ENCODE results near the gene ATF5.
"Not testable (repeated sequence)": the region's sequence is repeated elsewhere in the genome, so short reads cannot be mapped to it uniquely, and the experiment has no call there.

The ATF5 gene

GRCh38 chr19:49944567-49944966, 15.6 kb downstream of the ATF5 start:
- not testable (repeated sequence) for H3K27me3 ChIP-seq (ENCODE audit: control insufficient read depth, insufficient read depth, low read length); H3K9ac ChIP-seq (ENCODE audit: low read depth, low read length); H3K36me3 ChIP-seq (ENCODE audit: control insufficient read depth, insufficient read depth, low read length); H3K9me3 ChIP-seq (ENCODE audit: control insufficient read depth, insufficient read depth, low read length); H3K4me1 ChIP-seq (ENCODE audit: control insufficient read depth, insufficient read depth, low read length); H3K4me3 ChIP-seq (ENCODE audit: low read depth, low read length)

- no peak overlapping the region for H3K4me3 ChIP-seq (ENCODE audit: low read depth, low read length)
- no peaks in the 10 kb centered on the region for H3K4me1 ChIP-seq (ENCODE audit: control insufficient read depth, insufficient read depth, low read length)
- H3K27me3 ChIP-seq (ENCODE audit: control insufficient read depth, insufficient read depth, low read length) = no peaks in the 10 kb centered on the region
- H3K36me3 ChIP-seq (ENCODE audit: control insufficient read depth, insufficient read depth, low read length) = no peaks in the 10 kb centered on the region
- no peaks in the 10 kb centered on the region for H3K9me3 ChIP-seq (ENCODE audit: control insufficient read depth, insufficient read depth, low read length)
- H3K9ac ChIP-seq (ENCODE audit: low read depth, low read length) = no peak overlapping the region
Measured at GRCh38 chr19:49946415-49946814, 17.4 kb downstream of the ATF5 start.

- Histone ChIP-seq H3K9me3 (ENCODE audit: control insufficient read depth, insufficient read depth, low read length) (no peaks in the 10 kb centered on the region), H3K4me1 (ENCODE audit: control insufficient read depth, insufficient read depth, low read length) (peaks cover 12% of the 10 kb centered on the region), H3K4me3 (ENCODE audit: low read depth, low read length) (no peak overlapping the region), H3K9ac (ENCODE audit: low read depth, low read length) (no peak overlapping the region), H3K36me3 (ENCODE audit: control insufficient read depth, insufficient read depth, low read length) (no peaks in the 10 kb centered on the region), H3K27me3 (ENCODE audit: control insufficient read depth, insufficient read depth, low read length) (no peaks in the 10 kb centered on the region)
Measured at GRCh38 chr19:49949742-49950589, 21.0 kb downstream of the ATF5 start.

DNA sequence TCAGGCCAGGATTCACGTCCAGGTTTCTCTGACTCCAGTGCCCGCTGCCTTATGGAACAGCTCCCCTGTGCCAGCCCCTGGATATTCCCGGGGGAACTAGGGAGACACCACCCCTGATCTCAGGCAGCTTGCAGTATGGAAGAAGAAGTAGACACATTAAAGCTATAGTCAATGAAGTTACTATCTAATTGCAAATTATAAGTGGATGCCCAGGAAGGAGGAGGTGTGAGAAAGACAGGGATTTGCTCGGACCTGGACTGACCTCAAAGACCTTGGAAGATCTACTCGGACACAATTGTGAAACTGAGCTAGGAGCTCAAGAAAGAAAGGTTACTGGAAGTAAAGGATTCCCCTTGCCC, 21.6 kb downstream of the ATF5 start:
- no peaks in the 10 kb centered on the region for H3K27me3 ChIP-seq (ENCODE audit: control insufficient read depth, insufficient read depth, low read length)
- H3K4me3 ChIP-seq (ENCODE audit: low read depth, low read length) = no peak overlapping the region
- H3K4me1 ChIP-seq (ENCODE audit: control insufficient read depth, insufficient read depth, low read length) = peaks cover 12% of the 10 kb centered on the region
- no peaks in the 10 kb centered on the region for H3K36me3 ChIP-seq (ENCODE audit: control insufficient read depth, insufficient read depth, low read length)
- no peaks in the 10 kb centered on the region for H3K9me3 ChIP-seq (ENCODE audit: control insufficient read depth, insufficient read depth, low read length)
- H3K9ac ChIP-seq (ENCODE audit: low read depth, low read length) = no peak overlapping the region

GRCh38 chr19:49950956-49951526, 22.0 kb downstream of the ATF5 start:
- H3K36me3 ChIP-seq (ENCODE audit: control insufficient read depth, insufficient read depth, low read length) = no peaks in the 10 kb centered on the region
- peaks cover 14% of the 10 kb centered on the region for H3K4me1 ChIP-seq (ENCODE audit: control insufficient read depth, insufficient read depth, low read length)
- no peaks in the 10 kb centered on the region for H3K9me3 ChIP-seq (ENCODE audit: control insufficient read depth, insufficient read depth, low read length)
- H3K9ac ChIP-seq (ENCODE audit: low read depth, low read length) = no peak overlapping the region
- H3K4me3 ChIP-seq (ENCODE audit: low read depth, low read length) = no peak overlapping the region
- H3K27me3 ChIP-seq (ENCODE audit: control insufficient read depth, insufficient read depth, low read length) = no peaks in the 10 kb centered on the region

- no peak overlapping the region for H3K9ac ChIP-seq (ENCODE audit: low read depth, low read length)
- peaks cover 18% of the 10 kb centered on the region for H3K4me1 ChIP-seq (ENCODE audit: control insufficient read depth, insufficient read depth, low read length)
- no peaks in the 10 kb centered on the region for H3K9me3 ChIP-seq (ENCODE audit: control insufficient read depth, insufficient read depth, low read length)
- H3K27me3 ChIP-seq (ENCODE audit: control insufficient read depth, insufficient read depth, low read length) = no peaks in the 10 kb centered on the region
- no peaks in the 10 kb centered on the region for H3K36me3 ChIP-seq (ENCODE audit: control insufficient read depth, insufficient read depth, low read length)
- no peak overlapping the region for H3K4me3 ChIP-seq (ENCODE audit: low read depth, low read length)
Measured at GRCh38 chr19:49951806-49952478, 22.9 kb downstream of the ATF5 start.

- peaks cover 20% of the 10 kb centered on the region for H3K4me1 ChIP-seq (ENCODE audit: control insufficient read depth, insufficient read depth, low read length)
- H3K36me3 ChIP-seq (ENCODE audit: control insufficient read depth, insufficient read depth, low read length) = no peaks in the 10 kb centered on the region
Measured at GRCh38 chr19:49952479-49952836, 23.5 kb downstream of the ATF5 start.

GRCh38 chr19:49952906-49953305, 23.9 kb downstream of the ATF5 start:
- Histone ChIP-seq H3K27me3 (ENCODE audit: control insufficient read depth, insufficient read depth, low read length) (no peaks in the 10 kb centered on the region), H3K4me3 (ENCODE audit: low read depth, low read length) (no peak overlapping the region), H3K9me3 (ENCODE audit: control insufficient read depth, insufficient read depth, low read length) (no peaks in the 10 kb centered on the region), H3K4me1 (ENCODE audit: control insufficient read depth, insufficient read depth, low read length) (peaks cover 20% of the 10 kb centered on the region), H3K9ac (ENCODE audit: low read depth, low read length) (no peak overlapping the region), H3K36me3 (ENCODE audit: control insufficient read depth, insufficient read depth, low read length) (no peaks in the 10 kb centered on the region)

More at GRCh38 chr19:49952479-49952836, 23.5 kb downstream of the ATF5 start:
- H3K9ac ChIP-seq (ENCODE audit: low read depth, low read length) = no peak overlapping the region
- no peaks in the 10 kb centered on the region for H3K27me3 ChIP-seq (ENCODE audit: control insufficient read depth, insufficient read depth, low read length)
- H3K9me3 ChIP-seq (ENCODE audit: control insufficient read depth, insufficient read depth, low read length) = no peaks in the 10 kb centered on the region
- no peak overlapping the region for H3K4me3 ChIP-seq (ENCODE audit: low read depth, low read length)

- Histone ChIP-seq H3K9me3 (ENCODE audit: control insufficient read depth, insufficient read depth, low read length) (no peaks in the 10 kb centered on the region), H3K9ac (ENCODE audit: low read depth, low read length) (no peak overlapping the region), H3K36me3 (ENCODE audit: control insufficient read depth, insufficient read depth, low read length) (no peaks in the 10 kb centered on the region), H3K4me3 (ENCODE audit: low read depth, low read length) (no peak overlapping the region), H3K4me1 (ENCODE audit: control insufficient read depth, insufficient read depth, low read length) (peaks cover 20% of the 10 kb centered on the region), H3K27me3 (ENCODE audit: control insufficient read depth, insufficient read depth, low read length) (no peaks in the 10 kb centered on the region)
Measured at GRCh38 chr19:49953416-49953815, 24.4 kb downstream of the ATF5 start.

DNA sequence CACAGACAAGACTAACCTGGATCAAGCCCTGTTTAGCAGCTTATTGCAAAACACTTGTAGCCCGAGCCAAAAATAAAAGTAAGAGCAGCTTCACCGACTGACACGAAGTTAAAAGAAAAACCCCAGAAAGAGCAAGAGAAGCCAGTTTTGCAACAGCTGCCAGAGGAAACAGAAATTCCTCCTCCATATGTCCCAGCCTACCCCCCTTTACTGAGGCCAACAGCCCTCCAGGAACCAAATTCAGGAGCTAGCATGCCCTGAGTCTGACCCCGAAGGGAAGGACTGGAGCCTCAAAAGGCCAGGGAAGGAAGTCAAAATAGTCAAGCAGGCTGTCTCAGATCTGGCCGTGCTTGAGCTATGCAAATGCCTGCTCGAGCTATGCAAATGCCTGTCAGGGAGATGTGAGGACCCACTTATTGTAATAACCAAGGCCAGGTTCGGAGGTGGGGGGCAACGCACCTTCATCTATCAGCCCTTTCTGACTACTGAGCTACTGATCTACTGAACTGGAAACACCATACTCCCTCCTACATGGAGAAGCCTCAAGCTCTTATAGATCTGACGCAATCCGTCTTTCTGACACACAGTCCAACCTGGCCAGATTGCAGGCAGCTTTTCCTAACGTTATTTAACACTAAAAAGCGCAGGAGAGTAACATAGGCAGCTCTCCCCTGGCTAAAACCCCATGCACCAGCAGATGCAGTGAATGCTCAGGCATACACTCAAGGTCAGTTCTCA, 25.3 kb downstream of the ATF5 start:
- Histone ChIP-seq H3K9me3 (ENCODE audit: control insufficient read depth, insufficient read depth, low read length) (no peaks in the 10 kb centered on the region), H3K36me3 (ENCODE audit: control insufficient read depth, insufficient read depth, low read length) (no peaks in the 10 kb centered on the region), H3K27me3 (ENCODE audit: control insufficient read depth, insufficient read depth, low read length) (no peaks in the 10 kb centered on the region), H3K4me3 (ENCODE audit: low read depth, low read length) (no peak overlapping the region), H3K4me1 (ENCODE audit: control insufficient read depth, insufficient read depth, low read length) (peaks cover 20% of the 10 kb centered on the region), H3K9ac (ENCODE audit: low read depth, low read length) (no peak overlapping the region)

DNA sequence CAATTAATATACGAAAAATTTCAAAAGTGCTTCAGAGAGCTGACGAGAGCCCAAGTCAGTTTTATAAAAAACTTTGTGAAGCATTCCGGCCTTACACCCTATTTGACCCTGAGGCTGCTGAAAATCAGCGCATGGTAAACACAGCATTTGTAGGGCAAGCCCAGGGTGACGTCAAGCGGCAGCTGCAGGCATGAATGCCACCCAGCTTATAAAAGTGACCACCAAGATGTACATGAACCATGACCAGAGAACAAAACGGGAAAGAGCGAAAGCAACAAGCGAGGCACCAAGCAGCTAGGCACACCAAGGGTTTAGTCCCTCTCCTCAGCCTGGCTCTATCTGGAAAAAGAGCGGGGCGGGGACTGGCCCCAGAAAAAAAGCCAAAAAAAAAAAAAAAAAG, 25.9 kb downstream of the ATF5 start:
- Histone ChIP-seq H3K36me3 (ENCODE audit: control insufficient read depth, insufficient read depth, low read length) (no peaks in the 10 kb centered on the region), H3K4me3 (ENCODE audit: low read depth, low read length) (no peak overlapping the region), H3K27me3 (ENCODE audit: control insufficient read depth, insufficient read depth, low read length) (no peaks in the 10 kb centered on the region), H3K9me3 (ENCODE audit: control insufficient read depth, insufficient read depth, low read length) (no peaks in the 10 kb centered on the region), H3K9ac (ENCODE audit: low read depth, low read length) (no peak overlapping the region), H3K4me1 (ENCODE audit: control insufficient read depth, insufficient read depth, low read length) (peaks cover 20% of the 10 kb centered on the region)

All from iPS-15b (cell line).